ENCODE data around the gene RPL12.

- TF ChIP-seq POLR2A (IDR thresholded peaks at IDR 0.05) (no peak), CTCF (IDR thresholded peaks at IDR 0.05) (no peak), POLR2AphosphoS5 (IDR thresholded peaks at IDR 0.05) (no peak)
These were observed 28.9 kb downstream of the RPL12 start for GRCh38 chr9:127422133-127422782.

All from suprapubic skin (tissue), 4 donors.